ENCODE results near the gene SMC3.

Gene SMC3

DNA sequence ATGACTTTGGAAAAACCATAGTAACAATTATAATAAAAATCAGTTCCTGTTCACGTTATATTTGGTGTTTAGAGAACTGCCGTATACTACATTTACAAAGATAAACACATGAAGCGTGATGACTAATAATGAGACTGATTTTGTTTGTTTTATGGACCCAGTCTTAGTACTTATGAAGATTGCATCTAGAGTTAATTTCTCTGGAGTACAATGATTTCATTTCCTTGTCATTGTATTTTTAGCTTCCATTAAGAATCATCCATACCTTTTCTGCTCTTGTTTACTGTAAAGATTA is 79.6 kb downstream of the SMC3 start:
- DNase-seq (ENCODE audit: low read depth): no peak

DNA sequence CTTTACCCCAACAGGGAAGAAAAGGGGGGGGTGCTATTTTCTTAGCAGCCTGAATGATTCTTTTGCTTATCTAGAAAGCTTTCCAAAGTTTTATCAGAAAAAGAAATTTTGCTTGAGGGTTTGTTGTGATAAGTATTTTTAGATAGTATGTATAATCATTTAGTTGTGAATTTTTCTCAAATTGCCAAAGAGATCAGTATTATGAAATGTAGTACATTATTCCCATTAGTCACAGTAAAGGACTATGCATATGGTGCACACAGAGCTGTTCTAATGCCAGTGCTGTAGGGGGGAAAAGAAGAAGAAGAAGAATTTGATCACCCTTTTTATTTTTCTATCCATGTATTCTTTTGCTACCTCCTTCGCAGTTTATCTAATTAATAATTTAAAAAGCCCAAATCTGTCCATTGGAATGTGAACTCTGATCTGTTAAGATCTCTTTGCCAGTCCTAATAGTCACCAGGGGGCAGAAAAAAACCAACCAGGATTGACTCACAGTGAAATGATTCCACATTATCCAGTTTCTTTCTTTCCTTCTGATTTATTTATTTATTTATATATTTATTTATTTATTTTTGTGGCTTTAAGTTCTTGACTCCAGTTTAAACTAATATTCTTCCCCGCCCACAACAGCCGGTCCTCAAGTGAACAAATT is 81.3 kb downstream of the SMC3 start:
- DNase-seq (ENCODE audit: low read depth): no peak

DNA sequence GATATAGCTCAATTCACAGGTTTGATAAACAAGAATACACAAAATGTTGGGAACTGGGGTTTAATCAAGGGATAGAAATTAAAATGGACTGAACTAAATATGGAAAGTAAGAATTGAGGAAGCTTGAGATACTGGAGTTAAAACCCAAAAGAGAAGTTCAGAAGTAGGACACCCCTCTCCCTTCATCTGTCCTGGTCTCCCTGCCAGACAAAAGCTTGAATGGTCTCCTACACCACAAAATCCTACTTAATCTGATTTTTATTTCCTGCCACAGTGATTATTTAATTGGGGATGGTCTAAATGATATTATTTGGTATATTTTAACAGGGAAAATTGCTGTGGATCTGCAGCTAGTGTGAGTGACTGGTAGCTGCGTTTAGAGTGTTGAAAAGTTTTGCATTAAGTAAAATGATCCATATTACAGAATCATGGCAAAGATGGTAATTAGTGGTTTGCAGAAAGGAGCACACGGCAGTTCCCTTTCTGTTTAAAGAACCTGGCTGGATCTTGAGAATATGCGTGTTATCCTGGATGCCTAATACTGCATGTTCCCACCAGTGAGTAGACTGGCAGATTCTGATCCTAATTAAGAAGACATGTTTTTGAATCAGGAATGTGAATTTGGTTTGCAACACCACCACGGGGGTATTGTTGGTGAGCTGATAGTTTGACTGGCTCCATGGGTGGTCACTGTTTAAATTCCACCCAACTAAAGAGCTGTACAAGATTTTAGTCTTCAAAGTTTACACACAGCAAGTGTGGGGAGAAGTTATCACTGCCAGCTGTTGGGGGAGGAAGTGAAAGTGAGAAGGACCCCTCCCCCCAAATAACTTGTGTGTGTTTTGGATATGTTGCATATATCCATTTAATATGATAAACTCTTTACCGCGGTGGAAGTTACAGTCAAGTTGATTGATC is 82.1 kb downstream of the SMC3 start:
- DNase-seq (ENCODE audit: low read depth): no peak

DNA sequence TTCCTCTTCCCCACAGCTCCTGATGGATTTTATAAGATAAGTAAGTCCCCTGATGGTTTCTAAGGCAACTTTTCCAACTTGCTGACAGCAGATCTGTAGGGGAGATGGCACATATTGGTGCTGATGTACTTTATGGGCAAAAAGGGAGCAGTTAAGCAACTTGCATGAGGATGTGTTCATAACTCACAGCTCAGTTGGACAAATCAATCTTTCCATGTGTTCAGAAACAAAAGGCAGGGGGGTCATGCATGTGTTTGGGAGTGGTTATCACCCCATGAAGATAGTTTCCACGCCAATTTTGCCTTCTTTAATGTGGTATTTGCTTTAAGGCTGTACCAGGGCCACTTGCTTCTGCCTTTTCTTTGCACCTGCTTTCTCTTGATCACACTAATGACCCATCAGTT is 82.8 kb downstream of the SMC3 start:
- no peak for DNase-seq (ENCODE audit: low read depth)

DNA sequence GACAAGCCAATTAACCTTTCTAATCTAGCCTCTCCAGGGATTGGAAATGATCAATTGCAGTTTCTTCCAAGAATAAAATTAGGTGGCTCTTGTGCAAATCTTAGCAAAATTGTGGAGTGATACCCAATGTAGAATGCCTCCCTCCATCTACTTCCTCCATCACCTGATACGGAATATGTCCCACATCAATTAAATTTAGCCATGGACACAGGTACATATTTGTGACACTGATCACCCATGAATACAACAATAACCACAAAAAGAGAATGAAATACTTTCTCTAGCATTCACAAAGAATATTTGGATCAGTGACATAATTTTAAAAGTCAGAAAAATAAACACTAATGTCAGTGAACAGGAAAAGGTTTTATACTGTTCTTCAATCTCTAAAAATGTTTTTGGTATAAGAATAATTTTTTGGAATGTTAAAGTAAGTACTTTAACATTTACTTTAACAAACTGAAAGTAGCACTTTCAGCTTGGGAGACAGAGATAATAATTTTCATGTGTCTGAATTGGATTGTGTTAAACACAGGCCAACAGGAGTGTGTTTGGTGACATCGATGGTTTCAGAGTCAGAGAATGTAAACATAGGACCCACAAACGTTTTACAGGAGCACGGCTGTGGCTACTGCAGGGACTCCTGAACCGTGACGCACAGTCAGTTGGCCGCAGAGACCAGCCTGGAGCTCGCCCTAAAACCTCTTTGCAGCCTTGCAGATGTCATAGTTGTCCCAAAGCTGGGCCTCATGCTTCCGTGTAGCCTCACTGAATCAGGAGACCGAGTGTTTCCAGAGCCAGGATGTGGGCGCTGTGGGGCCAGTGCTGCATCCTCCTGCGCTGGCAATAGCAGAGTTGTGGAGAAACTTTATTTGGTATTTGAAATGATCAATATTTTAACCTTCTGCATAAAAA is 83.8 kb downstream of the SMC3 start:
- DNase-seq (ENCODE audit: low read depth): no peak

DNA sequence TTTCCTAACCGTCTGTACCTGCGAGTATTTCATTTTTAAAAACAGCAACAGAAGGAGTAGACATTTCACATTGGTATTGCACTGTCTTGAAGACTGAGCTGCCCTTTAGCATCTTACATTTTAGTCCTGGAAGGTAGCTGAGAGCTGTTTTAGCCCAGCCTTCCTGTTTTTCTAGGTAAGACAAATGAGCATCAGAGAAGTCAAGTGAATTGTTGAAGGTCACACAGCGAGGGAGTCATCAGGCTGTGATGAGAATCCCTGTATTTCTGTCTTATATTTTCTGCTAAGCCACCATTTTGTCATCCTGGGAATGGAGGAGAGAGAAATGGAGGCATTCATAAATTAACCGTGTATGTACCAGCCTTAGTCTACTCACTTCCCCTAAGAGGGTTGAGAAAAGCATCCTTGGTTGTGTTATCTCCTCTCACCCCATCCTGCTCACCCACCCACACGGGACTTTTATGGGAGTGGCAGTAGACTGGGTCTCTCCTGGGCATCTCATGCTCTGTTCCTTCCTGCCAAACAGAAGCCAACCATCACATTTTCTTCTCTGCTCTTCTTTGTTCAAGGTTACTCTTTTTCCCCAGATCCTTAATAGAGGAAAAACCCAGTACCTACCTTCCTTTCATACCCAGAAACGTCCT is 85.1 kb downstream of the SMC3 start:
- no peak for DNase-seq (ENCODE audit: low read depth)
